ENCODE results near the gene ZNF423. TPM values are rescaled to one million over a fixed set of nuclear protein-coding genes. Genes with fewer than 3 reads are reported as not detected.

The ZNF423 gene
- total and polyA plus RNA-seq, 2 of the 13 experiments (the other 11 are each of a cell fraction or from before 2014, with no cell fraction given) = 0.07 to 0.31 TPM

- TF ChIP-seq HIC2 (CRISPR knock-in tag; IDR thresholded peaks at IDR 0.05; ENCODE audit: low read depth) (no peak), PAX8 (CRISPR knock-in tag; IDR thresholded peaks at IDR 0.05; ENCODE audit: borderline replicate concordance) (no peak), ZNF280D (CRISPR knock-in tag; IDR thresholded peaks at IDR 0.05) (no peak), CAMTA2 (CRISPR knock-in tag; IDR thresholded peaks at IDR 0.05; ENCODE audit: borderline replicate concordance) (no peak), ZNF180 (CRISPR knock-in tag; IDR thresholded peaks at IDR 0.05; ENCODE audit: borderline replicate concordance, low read depth) (no peak), ZFP41 (CRISPR knock-in tag; IDR thresholded peaks at IDR 0.05; ENCODE audit: borderline replicate concordance) (no peak), GATA4 (IDR thresholded peaks at IDR 0.05; ENCODE audit: borderline replicate concordance, low read depth) (no peak), NR0B2 (CRISPR knock-in tag; IDR thresholded peaks at IDR 0.05) (no peak)
Observed at GRCh38 chr16:49486400-49486799, 369.5 kb downstream of the ZNF423 start (continued).

Measured in HepG2 (cell line).